GM12865 (cell line): ENCODE results near the gene FBRSL1.

Experiments used
- DNase-seq: peaks from one replicate; pipeline ENCODE4 v3.0.0; 2010; ENCODE audit warnings: low read depth
- H3K4me3 ChIP-seq: 2 replicates; pipeline ENCODE4 v1.5.1; 2011; ENCODE audit warnings: mild to moderate bottlenecking, low read depth, low read length, control low read depth
- CTCF ChIP-seq: IDR thresholded peaks from 2 replicates; pipeline ENCODE4 v1.5.1; 2011; ENCODE audit warnings: low read length, control low read depth, low read depth, inconsistent platforms; ENCODE audit not compliant: insufficient read depth; ENCODE audit errors: missing control alignments

Gene FBRSL1

DNA sequence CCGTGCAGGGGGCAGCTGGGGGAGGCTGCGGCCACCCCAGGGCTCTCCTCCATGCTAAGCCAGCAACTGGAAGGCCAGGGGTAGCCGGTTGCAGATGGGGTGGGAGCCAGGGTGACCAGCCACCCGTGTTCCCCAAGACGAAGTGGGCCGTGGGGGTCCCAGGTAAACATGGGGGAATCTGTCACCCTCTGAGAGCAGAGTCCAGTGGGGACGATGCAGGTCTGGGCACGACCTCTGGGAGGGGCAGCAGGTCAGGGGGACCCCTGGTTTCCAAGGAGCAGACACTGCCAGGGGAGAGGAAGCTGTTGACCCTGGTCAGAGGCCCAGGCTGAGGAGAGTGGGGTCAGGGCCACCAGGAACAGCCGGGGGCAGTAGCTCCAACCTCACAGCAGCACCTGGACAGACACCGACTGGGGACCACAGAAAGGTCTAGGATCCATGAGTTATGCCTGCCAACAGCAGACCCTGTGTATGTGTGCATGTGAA lies 35.0 kb upstream of the FBRSL1 start:
- H3K4me3 ChIP-seq: no peak overlapping the region
- TF ChIP-seq CTCF: no peak
- DNase-seq: no peak

- H3K4me3 ChIP-seq: no peak overlapping the region
- TF ChIP-seq CTCF: no peak
- no peak for DNase-seq
Measured at GRCh38 chr12:132455565-132455964, 34.4 kb upstream of the FBRSL1 start.

DNA sequence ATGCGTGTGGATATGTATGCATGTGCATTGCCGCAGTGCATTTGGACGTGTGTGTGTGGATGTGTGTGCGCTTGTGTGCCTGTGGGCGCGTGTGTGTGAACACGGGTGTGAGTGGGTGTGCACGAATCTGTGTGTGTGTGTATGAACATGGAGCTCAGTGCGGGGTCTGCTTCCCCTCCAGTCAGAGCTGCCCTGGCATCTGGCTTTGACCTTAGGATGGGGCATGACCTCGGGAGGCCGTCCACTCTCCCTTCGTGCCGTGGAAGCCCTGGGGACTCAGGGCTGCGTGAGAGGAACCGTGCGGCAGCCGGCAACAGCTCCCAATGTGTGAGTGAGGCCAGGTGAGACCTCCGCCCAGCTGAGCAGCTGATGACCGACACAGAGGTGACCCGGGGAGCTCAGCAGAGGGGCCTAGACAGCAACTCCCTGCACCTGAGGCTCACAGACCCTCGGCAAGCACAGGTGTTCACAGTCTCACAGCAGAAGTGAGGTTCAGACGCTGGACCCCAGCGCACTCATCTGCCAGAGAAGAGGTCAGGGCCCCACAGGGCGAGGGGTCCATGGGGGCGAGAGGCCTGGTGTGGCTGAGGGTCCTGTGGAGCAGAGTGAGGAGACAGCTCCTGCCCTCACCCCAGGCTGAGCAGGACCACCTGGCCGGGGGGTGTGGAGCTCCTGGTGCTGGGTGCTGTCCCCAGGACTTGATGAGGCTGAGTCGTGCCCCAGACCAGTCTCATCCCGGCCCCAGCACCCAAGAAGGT lies 33.6 kb upstream of the FBRSL1 start:
- no peak overlapping the region for H3K4me3 ChIP-seq
- no peak for DNase-seq
- no peak for TF ChIP-seq CTCF

DNA sequence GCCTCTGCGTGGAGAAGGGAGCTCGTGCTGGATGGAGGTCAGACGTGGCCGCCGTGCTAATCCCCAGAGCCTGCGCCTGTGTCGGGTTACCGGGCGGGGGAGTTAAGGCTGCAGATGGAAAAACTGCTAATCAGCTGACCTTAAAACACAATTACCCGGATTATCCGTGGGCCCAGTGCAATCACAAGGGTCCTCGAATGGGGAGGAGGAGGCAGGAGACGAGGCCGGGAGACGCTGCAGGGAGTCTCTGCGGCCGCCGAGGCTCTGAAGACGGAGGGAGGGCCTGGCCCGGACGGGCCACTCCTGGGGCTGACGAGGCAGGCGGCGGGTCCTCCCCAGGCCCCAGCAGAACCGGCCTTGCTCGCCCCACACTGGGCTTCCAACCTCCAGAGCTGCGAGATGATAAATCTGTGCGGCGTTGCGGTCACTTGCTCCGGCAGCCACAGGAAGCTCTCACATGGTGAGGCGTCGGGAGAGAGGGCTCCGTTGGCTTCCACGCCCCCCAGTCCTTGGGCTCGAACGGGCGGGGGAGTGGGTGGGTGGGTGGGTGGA lies 32.9 kb upstream of the FBRSL1 start:
- DNase-seq: no peak
- no peak for TF ChIP-seq CTCF
- no peak overlapping the region for H3K4me3 ChIP-seq

GRCh38 chr12:132458441-132458840 lies 31.5 kb upstream of the FBRSL1 start:
- no peak for TF ChIP-seq CTCF
- no peak for DNase-seq
- H3K4me3 ChIP-seq: no peak overlapping the region

DNA sequence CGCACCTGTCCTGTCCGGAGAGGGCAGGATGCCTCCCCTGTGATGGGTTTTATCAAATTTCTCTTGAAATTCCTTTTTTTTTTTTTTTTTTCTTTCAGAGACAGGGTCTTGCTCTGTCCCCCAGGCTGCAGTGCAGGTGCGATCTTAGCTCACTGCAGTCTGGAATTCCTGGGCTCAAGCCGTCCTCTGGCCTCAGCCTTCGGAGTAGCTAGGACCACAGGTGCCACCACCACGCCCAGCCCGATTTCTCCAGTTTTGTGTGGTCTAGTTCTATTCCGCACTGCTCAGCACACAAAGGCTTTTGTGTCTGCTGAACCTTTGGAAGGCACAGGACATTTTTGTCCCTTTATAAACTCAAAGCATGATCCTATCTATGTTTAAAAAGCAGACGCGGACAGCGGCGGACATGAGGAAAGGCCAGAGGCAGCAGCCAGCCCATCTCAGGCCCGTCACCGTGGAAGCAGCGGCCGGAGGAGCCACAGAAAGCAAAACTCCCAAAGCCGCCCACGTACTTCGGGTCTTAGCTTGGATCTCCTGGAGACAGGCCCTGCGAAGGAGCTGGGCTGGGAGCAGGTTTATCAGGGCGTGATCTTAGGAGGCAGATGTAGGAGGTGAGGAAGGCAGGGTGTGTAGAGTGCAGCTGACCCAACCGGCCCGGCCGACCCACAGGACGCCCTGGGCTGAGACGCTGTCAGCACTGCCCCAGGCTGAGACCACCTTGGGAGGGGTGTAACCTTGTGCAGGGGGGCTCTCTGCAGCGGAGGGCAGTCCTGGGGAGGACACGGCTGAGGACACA lies 30.9 kb upstream of the FBRSL1 start:
- DNase-seq: no peak
- TF ChIP-seq CTCF: no peak
- no peak overlapping the region for H3K4me3 ChIP-seq
